SK-N-MC (cell line): ENCODE results near the gene BRIP1.
"Not testable (repeated sequence)": the region's sequence is repeated elsewhere in the genome, so short reads cannot be mapped to it uniquely, and the experiment has no call there.

Experiments
- DNase-seq: peaks from one replicate; pipeline ENCODE4 v3.0.0-alpha.2; 2011; ENCODE audit warnings: low read depth, low spot score
- H3K27ac ChIP-seq: fragments of 200-600 bp; sonication (generic); 2 replicates; pipeline ENCODE4 v1.5.1; 2016; ENCODE audit warnings: mixed run types
- H3K36me3 ChIP-seq: fragments of 200-600 bp; sonication (generic); 2 replicates; pipeline ENCODE4 v1.6.1; 2017; ENCODE audit warnings: antibody characterized with exemption, low read length, mixed read lengths; ENCODE audit not compliant: insufficient read depth
- H3K4me3 ChIP-seq: fragments of 200-600 bp; sonication (generic); 2 replicates; pipeline ENCODE4 v1.5.1; 2016
- H3K9ac ChIP-seq: fragments of 200-600 bp; sonication (generic); 2 replicates; pipeline ENCODE4 v1.8.0; 2017; ENCODE audit warnings: mixed run types, mixed read lengths; ENCODE audit not compliant: insufficient read length
- H3K9me3 ChIP-seq: fragments of 200-600 bp; sonication (generic); 2 replicates; pipeline ENCODE4 v1.6.1; 2017; ENCODE audit warnings: low read depth, mild to moderate bottlenecking, antibody characterized with exemption, low read length, moderate library complexity, mixed read lengths
- EZH2 ChIP-seq: fragments of 200-600 bp; sonication (generic); IDR thresholded peaks from one replicate; pipeline ENCODE4 v1.6.1; 2017; ENCODE audit warnings: antibody characterized with exemption
- FOXP2 ChIP-seq: optimal IDR thresholded peaks from 2 replicates; pipeline ENCODE3; 2011; ENCODE audit warnings: mild to moderate bottlenecking, moderate library complexity; ENCODE audit not compliant: insufficient read depth; ENCODE audit errors: extremely low read length, control extremely low read depth
- POLR2AphosphoS5 ChIP-seq: IDR thresholded peaks from 2 replicates; pipeline ENCODE4 v1.6.1; 2012; ENCODE audit warnings: mild to moderate bottlenecking, low read depth, low read length, borderline replicate concordance

Gene BRIP1

GRCh38 chr17:61786088-61786487 is 77.2 kb downstream of the BRIP1 start:
- TF ChIP-seq EZH2 = no peak
- TF ChIP-seq FOXP2 = no peak
- no peak for TF ChIP-seq POLR2AphosphoS5
- H3K9me3 ChIP-seq = no peaks in the 10 kb centered on the region
- H3K36me3 ChIP-seq = peaks cover 5% of the 10 kb centered on the region
- H3K4me3 ChIP-seq = no peak overlapping the region
- no peak overlapping the region for H3K27ac ChIP-seq
- no peak overlapping the region for H3K9ac ChIP-seq
- no peak for DNase-seq

DNA sequence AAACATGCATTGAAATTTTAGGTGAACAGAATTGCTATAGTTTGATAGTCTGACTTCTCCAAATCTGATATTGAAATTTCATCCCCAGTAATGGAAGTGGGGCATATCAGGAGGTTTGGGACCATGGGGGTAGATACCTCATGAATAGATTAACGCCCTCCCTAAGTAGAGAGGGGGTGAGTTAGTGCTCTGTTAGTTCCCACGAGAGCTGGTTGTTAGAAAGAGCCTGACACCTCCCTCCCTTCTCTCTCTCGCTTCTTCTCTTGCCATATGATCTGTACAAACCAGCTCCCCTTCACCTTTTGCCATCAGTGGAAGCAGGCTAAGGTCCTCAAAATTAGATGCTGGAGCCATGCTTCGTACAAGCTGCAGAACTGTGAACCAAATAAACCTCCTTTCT is 78.8 kb downstream of the BRIP1 start:
- H3K9ac ChIP-seq = no peak overlapping the region
- no peak overlapping the region for H3K4me3 ChIP-seq
- no peaks in the 10 kb centered on the region for H3K9me3 ChIP-seq
- DNase-seq = no peak
- H3K27ac ChIP-seq = no peak overlapping the region
- H3K36me3 ChIP-seq = no peaks in the 10 kb centered on the region; the same call in 1 of the 2 replicates
- TF ChIP-seq EZH2 (no peak), POLR2AphosphoS5 (no peak), FOXP2 (no peak)

DNA sequence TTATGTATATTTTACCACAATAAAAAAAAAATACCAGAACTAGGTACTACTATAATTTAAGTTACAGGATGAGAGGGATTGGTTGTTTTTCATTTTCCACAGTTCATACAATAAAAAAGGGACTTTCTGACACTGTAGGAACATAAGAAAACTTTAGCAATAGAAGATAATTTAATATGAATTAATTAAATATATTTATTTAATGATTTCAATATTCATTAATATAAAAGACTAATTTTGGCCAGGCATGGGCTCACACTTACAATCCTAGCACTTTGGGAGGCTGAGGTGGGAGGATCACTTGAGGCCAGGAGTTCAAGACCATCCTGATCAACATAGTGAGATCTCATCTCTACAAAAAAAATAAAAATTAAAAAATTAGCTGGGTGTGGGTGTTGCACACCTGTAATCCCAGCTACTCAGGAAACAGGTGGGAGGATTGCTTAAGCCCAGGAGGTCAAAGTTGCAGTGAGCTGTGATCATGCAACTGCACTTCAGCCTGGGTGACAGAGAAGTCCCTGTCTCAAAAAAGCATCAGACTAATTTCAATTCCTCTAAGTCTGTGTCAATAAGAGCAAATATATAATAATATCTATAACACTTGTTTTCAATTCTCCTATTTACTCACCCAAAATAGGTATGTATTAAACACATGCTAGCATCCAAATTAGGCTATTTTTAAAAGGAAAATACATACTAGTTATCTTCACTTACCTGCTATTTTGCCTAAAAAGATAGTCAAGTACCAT is 79.6 kb downstream of the BRIP1 start:
- no peak overlapping the region for H3K27ac ChIP-seq
- H3K4me3 ChIP-seq = no peak overlapping the region
- DNase-seq = no peak
- no peaks in the 10 kb centered on the region; the same call in 1 of the 2 replicates for H3K36me3 ChIP-seq
- H3K9me3 ChIP-seq = no peaks in the 10 kb centered on the region
- TF ChIP-seq FOXP2 = no peak
- H3K9ac ChIP-seq = no peak overlapping the region

DNA sequence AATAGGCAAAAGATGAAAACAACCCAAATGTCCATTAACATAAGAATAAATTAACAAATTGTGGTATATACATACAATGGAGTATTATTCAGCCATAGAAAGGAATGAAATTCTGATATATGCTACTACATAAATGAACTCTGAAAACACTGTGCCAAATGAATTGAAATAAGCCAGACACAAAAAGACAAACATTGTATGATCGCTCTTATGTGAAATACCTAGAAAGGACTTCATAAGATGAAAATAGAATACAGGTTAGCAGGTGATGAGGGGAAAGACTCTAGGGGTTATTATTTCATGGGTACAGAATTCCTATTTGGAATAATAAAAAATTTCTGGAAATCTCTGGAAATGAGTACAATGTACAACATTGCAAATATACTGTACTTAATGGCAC is 80.2 kb downstream of the BRIP1 start:
- H3K27ac ChIP-seq = no peak overlapping the region
- H3K9ac ChIP-seq = no peak overlapping the region
- DNase-seq = no peak
- no peaks in the 10 kb centered on the region for H3K9me3 ChIP-seq
- H3K4me3 ChIP-seq = no peak overlapping the region
- TF ChIP-seq FOXP2 (no peak), EZH2 (no peak), POLR2AphosphoS5 (no peak)
- no peaks in the 10 kb centered on the region; the same call in 1 of the 2 replicates for H3K36me3 ChIP-seq

- Histone ChIP-seq H3K9me3 (no peaks in the 10 kb centered on the region), H3K27ac (no peak overlapping the region), H3K4me3 (no peak overlapping the region), H3K36me3 (no peaks in the 10 kb centered on the region; the same call in 1 of the 2 replicates), H3K9ac (no peak overlapping the region)
- no peak for TF ChIP-seq EZH2
- no peak for TF ChIP-seq POLR2AphosphoS5
- TF ChIP-seq FOXP2 = no peak
- DNase-seq = no peak
Measured at GRCh38 chr17:61782683-61783082, 80.6 kb downstream of the BRIP1 start.

DNA sequence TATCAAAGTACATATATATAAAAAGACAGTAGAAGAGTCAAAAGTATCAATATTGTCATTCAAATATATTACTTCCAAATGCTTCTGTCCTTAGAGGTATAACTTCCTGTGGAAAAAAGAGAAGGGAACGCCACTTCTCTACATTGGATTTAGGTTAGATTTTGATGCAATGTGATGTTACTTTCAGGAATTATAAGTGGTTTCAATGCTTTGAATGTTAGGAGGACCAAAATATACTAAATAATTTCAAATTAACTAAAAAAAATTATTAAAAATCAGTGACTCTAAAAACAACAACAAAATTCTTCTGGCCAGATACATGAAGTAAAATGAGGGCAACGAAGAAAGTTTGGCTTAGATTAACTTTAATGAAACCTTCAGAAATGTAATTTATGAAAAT is 88.0 kb downstream of the BRIP1 start:
- DNase-seq = no peak
- Histone ChIP-seq H3K27ac (peak overlapping the region; percentile 54; the same call in 1 of the 2 replicates), H3K9ac (no peak overlapping the region), H3K9me3 (0 out of 2 replicates have a peak, but pooled peaks cover 8% of the 10 kb centered on the region), H3K36me3 (peaks cover 17% of the 10 kb centered on the region), H3K4me3 (no peak overlapping the region)
- no peak for TF ChIP-seq POLR2AphosphoS5
- no peak for TF ChIP-seq EZH2
- TF ChIP-seq FOXP2 = no peak

DNA sequence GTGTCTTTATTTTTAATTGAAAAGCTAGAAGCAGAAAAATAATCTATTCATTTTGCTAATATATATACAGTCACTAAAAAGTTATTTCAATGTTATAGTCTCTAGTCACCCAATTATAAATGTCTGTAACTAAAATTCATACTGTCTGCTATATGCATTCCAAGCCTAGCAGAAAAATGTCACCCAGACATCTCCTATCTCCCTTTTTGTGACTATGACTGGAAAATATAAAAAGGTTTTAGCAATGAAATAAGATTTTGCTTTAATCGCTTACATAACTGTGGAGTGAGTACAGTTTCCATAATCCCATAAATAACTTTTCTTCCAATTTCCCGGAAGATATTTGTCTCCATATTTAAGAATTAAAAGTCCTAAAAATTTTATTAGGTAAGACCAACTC is 88.6 kb downstream of the BRIP1 start:
- no peak overlapping the region for H3K4me3 ChIP-seq
- H3K36me3 ChIP-seq = peaks cover 22% of the 10 kb centered on the region
- no peak overlapping the region for H3K9ac ChIP-seq
- TF ChIP-seq EZH2 (no peak), FOXP2 (no peak)
- 0 out of 2 replicates have a peak, but pooled peaks cover 8% of the 10 kb centered on the region for H3K9me3 ChIP-seq
- H3K27ac ChIP-seq = peak overlapping the region; percentile 54; the same call in 1 of the 2 replicates
- no peak for DNase-seq

DNA sequence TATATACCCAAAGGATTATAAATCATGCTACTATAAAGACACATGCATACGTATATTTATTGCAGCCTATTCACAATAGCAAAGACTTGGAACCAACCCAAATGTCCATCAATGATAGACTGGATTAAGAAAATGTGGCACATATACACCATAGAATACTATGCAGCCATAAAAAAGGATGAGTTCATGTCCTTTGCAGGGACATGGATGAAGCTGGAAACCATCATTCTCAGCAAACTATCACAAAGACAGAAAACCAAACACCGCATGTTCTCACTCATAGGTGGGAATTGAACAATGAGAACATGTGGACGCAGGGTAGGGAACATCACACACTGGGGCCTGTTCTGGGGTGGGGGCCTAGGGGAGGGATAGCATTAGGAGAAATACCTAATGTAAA is 89.2 kb downstream of the BRIP1 start:
- H3K36me3 ChIP-seq = peaks cover 28% of the 10 kb centered on the region

DNA sequence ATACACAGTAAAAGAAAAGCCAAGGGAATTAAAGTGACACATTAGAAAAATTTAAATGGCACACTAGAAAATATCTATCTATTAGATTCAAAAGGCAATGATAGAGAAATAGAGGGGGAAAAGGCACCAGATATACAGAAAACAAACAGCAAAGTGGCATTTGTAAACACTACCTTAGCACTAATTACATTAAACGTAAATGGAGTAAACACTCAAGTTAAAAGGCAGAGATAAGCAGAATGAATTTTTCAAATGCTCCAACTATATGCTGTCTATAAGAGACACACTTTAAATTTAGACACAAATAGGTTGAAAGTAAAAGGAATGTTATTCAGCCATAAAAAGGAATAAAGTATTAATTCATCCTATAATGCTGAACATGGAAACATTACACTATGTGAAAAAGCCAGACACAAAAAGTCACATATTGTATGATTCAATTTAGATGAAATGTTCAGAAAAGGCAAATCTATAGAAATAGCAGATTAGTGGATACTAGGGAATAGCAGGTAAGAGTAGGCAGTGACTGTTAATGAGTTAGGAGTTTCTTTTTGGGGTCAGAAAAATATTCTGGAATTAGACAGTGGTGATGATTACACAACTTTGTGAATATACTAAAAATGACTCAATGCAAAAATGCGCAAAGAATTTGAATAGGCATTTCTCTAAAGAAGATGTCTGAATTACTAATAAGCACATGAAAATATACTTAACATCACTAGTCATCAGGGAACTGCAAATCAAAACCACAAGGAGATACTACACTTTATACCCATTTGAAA is 92.4 kb downstream of the BRIP1 start:
- TF ChIP-seq FOXP2 = no peak
- no peak for TF ChIP-seq EZH2
- TF ChIP-seq POLR2AphosphoS5 = no peak
- 0 out of 2 replicates have a peak, but pooled peaks cover 8% of the 10 kb centered on the region for H3K9me3 ChIP-seq
- DNase-seq = no peak
- no peak overlapping the region for H3K9ac ChIP-seq
- H3K4me3 ChIP-seq = no peak overlapping the region
- peaks cover 25% of the 10 kb centered on the region for H3K36me3 ChIP-seq
- no peak overlapping the region for H3K27ac ChIP-seq

More for the DNA sequence above, 89.2 kb downstream of the BRIP1 start:
- not testable (repeated sequence) for H3K27ac ChIP-seq, H3K4me3 ChIP-seq, H3K9me3 ChIP-seq, DNase-seq, H3K9ac ChIP-seq
